Smooth muscle cell (in vitro differentiated cells): ENCODE data around the gene MAP3K13. TPM values are rescaled to one million over a fixed set of nuclear protein-coding genes. Genes with fewer than 3 reads are reported as not detected.

ENCODE experiments used
- DNase-seq: peaks from one replicate; lab custom pipeline; 2025; ENCODE audit not compliant: unreplicated experiment; lab: John Stamatoyannopoulos, UW
- H2AFZ ChIP-seq: fragments of 200-600 bp; sonication (generic); 2 replicates; pipeline ENCODE4 v1.6.0; 2016; ENCODE audit warnings: antibody characterized with exemption, low read depth, mild to moderate bottlenecking
- H3F3A ChIP-seq: fragments of 200-600 bp; sonication (generic); 2 replicates; pipeline ENCODE4 v1.6.0; 2017; ENCODE audit warnings: antibody characterized with exemption, low read depth
- H3K27ac ChIP-seq: fragments of 200-600 bp; sonication (generic); 2 replicates; pipeline ENCODE4 v1.5.1; 2016; ENCODE audit warnings: low read depth, mild to moderate bottlenecking
- H3K27me3 ChIP-seq: fragments of 200-600 bp; sonication (generic); 2 replicates; pipeline ENCODE4 v1.6.1; 2016; ENCODE audit warnings: low read depth, mild to moderate bottlenecking
- H3K36me3 ChIP-seq: fragments of 200-600 bp; sonication (generic); 2 replicates; pipeline ENCODE4 v1.5.1; 2016; ENCODE audit warnings: low read depth
- H3K4me1 ChIP-seq: fragments of 200-600 bp; sonication (generic); 2 replicates; pipeline ENCODE4 v1.5.1; 2016; ENCODE audit warnings: low read depth
- H3K4me2 ChIP-seq: fragments of 200-600 bp; sonication (generic); 2 replicates; pipeline ENCODE4 v1.6.0; 2016; ENCODE audit warnings: mild to moderate bottlenecking
- H3K4me3 ChIP-seq: fragments of 200-600 bp; sonication (generic); 2 replicates; pipeline ENCODE4 v1.5.1; 2016; ENCODE audit warnings: mild to moderate bottlenecking
- H3K79me2 ChIP-seq: fragments of 200-600 bp; sonication (generic); 2 replicates; pipeline ENCODE4 v1.6.0; 2016; ENCODE audit warnings: low read depth, mild to moderate bottlenecking
- H3K9ac ChIP-seq: fragments of 200-600 bp; sonication (generic); 2 replicates; pipeline ENCODE4 v1.6.0; 2016; ENCODE audit warnings: low read depth
- H3K9me3 ChIP-seq: fragments of 200-600 bp; sonication (generic); replicated peaks from 2 replicates; pipeline ENCODE4 v1.5.1; 2016; ENCODE audit warnings: low read depth
- H4K20me1 ChIP-seq: fragments of 200-600 bp; sonication (generic); 2 replicates; pipeline ENCODE4 v1.6.0; 2016; ENCODE audit warnings: low read depth
- WGBS: methylation state at CpG from one replicate; pipeline ENCODE4 v1.1.7; 2016; ENCODE audit warnings: low lambda C conversion rate; 5-methylcytosine and 5-hydroxymethylcytosine counted together
- polyA plus RNA-seq: library from polyadenylated mRNA; unstranded; fragments of >200 nt; fragmentation: Nextera tagmentation; extraction: Ambion mirVana; gene quantifications from 2 replicates; pipeline ENCODE4 v1.2.1, GENCODE V29; 2016
- total RNA-seq: library from RNA; depleted of rRNA; stranded (reverse); fragments of >200 nt; gene quantifications from 2 replicates; pipeline ENCODE4 v1.2.3, GENCODE V29; 2014
- TF ChIP-seq, protein P1 (sequence below): fragments of 200-600 bp; sonication (generic); IDR thresholded peaks from 2 replicates; pipeline ENCODE4 v1.5.1; 2017; ENCODE audit warnings: borderline replicate concordance, mild to moderate bottlenecking, antibody characterized with exemption; ENCODE audit not compliant: insufficient read depth, poor library complexity, severe bottlenecking

The MAP3K13 gene
- total and polyA plus RNA-seq, 2 experiments from 2014 or later: 28.5 to 49.9 TPM

DNA sequence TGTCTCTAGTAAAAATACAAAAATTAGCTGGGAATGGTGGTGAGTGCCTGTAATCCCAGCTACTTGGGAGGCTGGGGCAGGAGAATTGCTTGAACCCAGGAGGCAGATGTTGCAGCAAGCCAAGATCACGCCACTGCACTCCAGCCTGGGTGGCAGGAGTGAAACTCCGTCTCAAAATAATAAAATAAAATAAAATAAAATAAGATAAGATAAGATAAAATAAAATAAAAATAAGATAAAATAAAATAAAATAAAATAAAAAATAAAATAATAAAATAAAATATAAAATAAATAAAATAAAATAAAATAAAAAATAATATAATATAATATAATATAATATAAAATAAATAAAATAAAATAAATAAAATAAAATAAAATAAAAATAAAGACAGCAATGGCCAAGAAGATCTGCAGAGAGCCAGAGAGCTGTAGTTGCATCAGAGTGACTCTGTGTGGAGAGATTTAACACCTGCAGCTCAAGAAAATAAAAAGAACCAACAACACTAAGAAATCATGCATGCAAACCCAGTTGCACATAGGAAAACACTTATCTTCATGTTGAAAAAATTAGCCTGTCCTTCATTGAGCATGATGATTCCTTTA is 163.5 kb downstream of the MAP3K13 start:
- TF ChIP-seq, protein P1, sequence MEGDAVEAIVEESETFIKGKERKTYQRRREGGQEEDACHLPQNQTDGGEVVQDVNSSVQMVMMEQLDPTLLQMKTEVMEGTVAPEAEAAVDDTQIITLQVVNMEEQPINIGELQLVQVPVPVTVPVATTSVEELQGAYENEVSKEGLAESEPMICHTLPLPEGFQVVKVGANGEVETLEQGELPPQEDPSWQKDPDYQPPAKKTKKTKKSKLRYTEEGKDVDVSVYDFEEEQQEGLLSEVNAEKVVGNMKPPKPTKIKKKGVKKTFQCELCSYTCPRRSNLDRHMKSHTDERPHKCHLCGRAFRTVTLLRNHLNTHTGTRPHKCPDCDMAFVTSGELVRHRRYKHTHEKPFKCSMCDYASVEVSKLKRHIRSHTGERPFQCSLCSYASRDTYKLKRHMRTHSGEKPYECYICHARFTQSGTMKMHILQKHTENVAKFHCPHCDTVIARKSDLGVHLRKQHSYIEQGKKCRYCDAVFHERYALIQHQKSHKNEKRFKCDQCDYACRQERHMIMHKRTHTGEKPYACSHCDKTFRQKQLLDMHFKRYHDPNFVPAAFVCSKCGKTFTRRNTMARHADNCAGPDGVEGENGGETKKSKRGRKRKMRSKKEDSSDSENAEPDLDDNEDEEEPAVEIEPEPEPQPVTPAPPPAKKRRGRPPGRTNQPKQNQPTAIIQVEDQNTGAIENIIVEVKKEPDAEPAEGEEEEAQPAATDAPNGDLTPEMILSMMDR: no peak
- no peaks in the 10 kb centered on the region for H3F3A ChIP-seq
- H3K4me2 ChIP-seq: no peak overlapping the region
- no peak overlapping the region for H2AFZ ChIP-seq
- no peak overlapping the region for H3K27ac ChIP-seq
- no peak for DNase-seq
- no peaks in the 10 kb centered on the region for H4K20me1 ChIP-seq
- no peaks in the 10 kb centered on the region for H3K9me3 ChIP-seq
- H3K4me3 ChIP-seq: no peak overlapping the region
- peaks cover 24% of the 10 kb centered on the region for H3K27me3 ChIP-seq
- no peaks in the 10 kb centered on the region for H3K79me2 ChIP-seq
- no peaks in the 10 kb centered on the region for H3K4me1 ChIP-seq
- no peaks in the 10 kb centered on the region for H3K36me3 ChIP-seq
- WGBS: 95% methylated on average over 2 of the region's 2 CpGs
- H3K9ac ChIP-seq: no peak overlapping the region

DNA sequence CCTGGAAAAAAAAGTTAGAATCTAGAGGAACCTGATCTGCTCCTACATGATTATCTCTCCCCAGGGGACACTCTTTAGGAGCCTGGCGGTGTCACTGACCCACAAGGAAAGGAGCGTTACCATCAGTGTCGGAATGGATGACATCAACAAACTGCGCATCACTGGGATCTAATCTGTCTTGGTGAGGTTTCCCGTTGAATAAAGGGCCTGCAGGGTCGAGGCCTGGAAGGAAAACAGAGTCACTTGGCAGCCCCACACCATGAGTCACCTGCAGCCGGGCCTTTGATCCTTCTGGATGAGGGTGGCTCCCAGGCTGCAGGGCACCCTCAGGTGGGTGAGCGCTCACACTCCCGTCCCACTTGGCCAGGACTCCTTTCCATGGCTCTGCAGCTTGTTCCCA is 164.4 kb downstream of the MAP3K13 start:
- no peaks in the 10 kb centered on the region for H3K4me1 ChIP-seq
- 67% methylated on average over 9 of the region's 9 CpGs for WGBS
- no peak for DNase-seq
- no peaks in the 10 kb centered on the region for H3K36me3 ChIP-seq
- no peak overlapping the region for H3K4me2 ChIP-seq
- no peak overlapping the region for H2AFZ ChIP-seq
- no peaks in the 10 kb centered on the region for H3K9me3 ChIP-seq
- H3F3A ChIP-seq: no peaks in the 10 kb centered on the region
- H4K20me1 ChIP-seq: no peaks in the 10 kb centered on the region
- H3K79me2 ChIP-seq: no peaks in the 10 kb centered on the region
- H3K4me3 ChIP-seq: no peak overlapping the region
- H3K27ac ChIP-seq: no peak overlapping the region
- peaks cover 16% of the 10 kb centered on the region for H3K27me3 ChIP-seq
- TF ChIP-seq, protein P1: no peak
- no peak overlapping the region for H3K9ac ChIP-seq

DNA sequence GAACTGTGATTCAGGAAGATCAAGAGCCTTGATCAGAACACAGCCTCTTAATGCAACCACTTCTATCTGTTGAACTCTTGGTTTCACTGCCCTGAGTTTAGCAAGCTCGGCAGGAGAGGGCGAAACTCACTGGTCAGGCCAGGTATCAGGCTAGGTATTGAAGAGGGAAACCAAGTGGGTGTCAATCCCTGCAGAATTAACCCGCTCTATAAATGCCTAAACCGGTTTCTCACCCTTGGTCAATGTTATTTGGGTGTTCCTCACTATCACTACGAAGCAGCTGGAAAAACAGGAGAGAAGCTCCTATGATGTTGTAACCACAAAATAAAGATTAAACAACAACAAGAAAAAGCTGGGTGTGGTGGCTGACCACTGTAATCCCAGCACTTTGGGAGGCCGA is 165.6 kb downstream of the MAP3K13 start:
- Histone ChIP-seq H3F3A (no peaks in the 10 kb centered on the region), H3K4me1 (no peaks in the 10 kb centered on the region), H3K9ac (no peak overlapping the region), H3K36me3 (no peaks in the 10 kb centered on the region), H3K27ac (no peak overlapping the region), H3K27me3 (peaks cover 6% of the 10 kb centered on the region), H3K9me3 (no peaks in the 10 kb centered on the region), H4K20me1 (no peaks in the 10 kb centered on the region), H2AFZ (no peak overlapping the region), H3K4me3 (no peak overlapping the region), H3K79me2 (no peaks in the 10 kb centered on the region), H3K4me2 (no peak overlapping the region)
- TF ChIP-seq, protein P1: no peak
- 85% methylated on average over 6 of the region's 6 CpGs for whole genome bisulfite sequencing
- no peak for DNase-seq

DNA sequence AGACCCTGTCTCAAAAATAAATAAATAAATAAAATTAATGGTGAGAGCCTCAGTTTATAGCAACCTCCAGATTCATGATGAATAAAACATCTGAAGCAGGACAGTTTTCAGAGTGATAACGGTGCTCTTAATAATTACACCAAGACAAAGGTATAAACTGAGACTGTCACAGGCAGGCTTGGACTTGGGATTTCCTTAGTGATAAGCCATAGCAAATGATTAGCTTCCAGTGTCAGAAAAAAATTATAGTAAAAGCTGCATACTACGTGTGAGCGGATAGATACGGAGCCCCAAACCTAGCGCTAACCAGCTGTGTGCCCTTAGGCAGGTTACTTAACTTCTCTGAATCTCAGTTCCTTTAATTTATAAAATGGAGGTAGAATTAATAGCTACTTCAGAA is 167.9 kb downstream of the MAP3K13 start:
- Histone ChIP-seq H3K36me3 (no peaks in the 10 kb centered on the region), H2AFZ (no peak overlapping the region), H4K20me1 (no peaks in the 10 kb centered on the region), H3K9me3 (no peaks in the 10 kb centered on the region), H3K4me2 (no peak overlapping the region), H3K9ac (no peak overlapping the region), H3K27me3 (no peaks in the 10 kb centered on the region), H3F3A (no peaks in the 10 kb centered on the region), H3K27ac (no peak overlapping the region), H3K79me2 (no peaks in the 10 kb centered on the region), H3K4me3 (no peak overlapping the region), H3K4me1 (no peaks in the 10 kb centered on the region)
- TF ChIP-seq, protein P1: no peak
- WGBS: 65% methylated on average over 5 of the region's 5 CpGs
- no peak for DNase-seq
